Neural crest cell (in vitro differentiated cells): Measurements from ENCODE around the gene CNTN4. TPM values are rescaled to one million over a fixed set of nuclear protein-coding genes. Genes with fewer than 3 reads are reported as not detected.

ENCODE experiments used
- DNase-seq: peaks from one replicate; pipeline ENCODE4 v3.0.0; 2021; ENCODE audit warnings: low read depth, mixed read lengths, low spot score
- H3K27ac Mint-ChIP-seq: one replicate; pipeline ENCODE4 v1.8.0; 2021; ENCODE audit warnings: mild to moderate bottlenecking, mixed read lengths; ENCODE audit not compliant: unreplicated experiment
- H3K27me3 Mint-ChIP-seq: 2 replicates; pipeline ENCODE4 v1.8.0; 2021; ENCODE audit warnings: low read depth, mild to moderate bottlenecking, mixed read lengths
- H3K36me3 Mint-ChIP-seq: 2 replicates; pipeline ENCODE4 v1.8.0; 2021; ENCODE audit warnings: low read depth, mild to moderate bottlenecking, mixed read lengths
- H3K4me1 Mint-ChIP-seq: 2 replicates; pipeline ENCODE4 v1.8.0; 2021; ENCODE audit warnings: mixed read lengths
- H3K4me3 Mint-ChIP-seq: one replicate; pipeline ENCODE4 v1.8.0; 2021; ENCODE audit warnings: mild to moderate bottlenecking, mixed read lengths
- H3K9me3 Mint-ChIP-seq: 2 replicates; pipeline ENCODE4 v1.8.0; 2021; ENCODE audit warnings: mixed read lengths
- CTCF ChIP-seq: fragments of 200-600 bp; sonication (generic); conservative IDR thresholded peaks from 2 replicates; pipeline ENCODE4 v1.5.0; 2021; ENCODE audit warnings: antibody characterized with exemption, mild to moderate bottlenecking
- total RNA-seq: library from RNA; stranded (reverse); gene quantifications from 2 replicates; pipeline ENCODE4 v1.2.1, GENCODE V29; 2021

CNTN4 gene
- total RNA-seq, 1 donor from 2014 or later = 2.9 TPM

- H3K36me3 Mint-ChIP-seq = no peaks in the 10 kb centered on the region
These were observed 929.4 kb downstream of the CNTN4 start for GRCh38 chr3:3027976-3028567.

GRCh38 chr3:3031326-3031725 is 932.7 kb downstream of the CNTN4 start:
- Mint-ChIP-seq H3K36me3 (no peaks in the 10 kb centered on the region), H3K27ac (no peak overlapping the region)
- TF ChIP-seq CTCF = no peak

More at GRCh38 chr3:3027976-3028567, 929.4 kb downstream of the CNTN4 start:
- Mint-ChIP-seq H3K27ac (no peak overlapping the region), H3K4me3 (no peak overlapping the region), H3K4me1 (peaks cover 17% of the 10 kb centered on the region), H3K9me3 (no peaks in the 10 kb centered on the region), H3K27me3 (no peaks in the 10 kb centered on the region)
- no peak for TF ChIP-seq CTCF
- DNase-seq = no peak

GRCh38 chr3:3037156-3037555 is 938.5 kb downstream of the CNTN4 start:
- Mint-ChIP-seq H3K9me3 (no peaks in the 10 kb centered on the region), H3K27me3 (no peaks in the 10 kb centered on the region), H3K36me3 (no peaks in the 10 kb centered on the region), H3K4me3 (no peak overlapping the region), H3K27ac (no peak overlapping the region), H3K4me1 (peaks cover 30% of the 10 kb centered on the region)
- no peak for TF ChIP-seq CTCF
- DNase-seq = no peak

More at GRCh38 chr3:3031326-3031725, 932.7 kb downstream of the CNTN4 start:
- Mint-ChIP-seq H3K9me3 (no peaks in the 10 kb centered on the region), H3K4me1 (peaks cover 16% of the 10 kb centered on the region), H3K27me3 (no peaks in the 10 kb centered on the region), H3K4me3 (no peak overlapping the region)
- DNase-seq = no peak

- peak overlapping the region; percentile 48 for H3K27ac Mint-ChIP-seq
- no peak overlapping the region for H3K4me3 Mint-ChIP-seq
- H3K9me3 Mint-ChIP-seq = no peaks in the 10 kb centered on the region
- H3K36me3 Mint-ChIP-seq = no peaks in the 10 kb centered on the region
- TF ChIP-seq CTCF = no peak
- H3K27me3 Mint-ChIP-seq = no peaks in the 10 kb centered on the region
- peaks cover 21% of the 10 kb centered on the region for H3K4me1 Mint-ChIP-seq
- DNase-seq = peak; percentile 1
These were observed 939.7 kb downstream of the CNTN4 start for GRCh38 chr3:3038201-3038991.

GRCh38 chr3:3053974-3054373 is 955.3 kb downstream of the CNTN4 start:
- Mint-ChIP-seq H3K9me3 (no peaks in the 10 kb centered on the region), H3K4me1 (peaks cover 15% of the 10 kb centered on the region), H3K27ac (peak overlapping the region; percentile 53), H3K27me3 (no peaks in the 10 kb centered on the region), H3K4me3 (no peak overlapping the region), H3K36me3 (no peaks in the 10 kb centered on the region)
- DNase-seq = no peak
- no peak for TF ChIP-seq CTCF
